K562 (cell line): ENCODE measurements around the gene HOXA10. TPM values are rescaled to one million over a fixed set of nuclear protein-coding genes. Genes with fewer than 3 reads are reported as not detected.
A peak's percentile ranks its signal among the peaks of the same experiment; 100 is the strongest.

Source experiments
- ATAC-seq: fragments of 200-7000 bp; cut with Tn5 transposase; 3 replicates; pipeline ENCODE4 v1.9.1; 2020; ENCODE audit warnings: moderate library complexity
- BruUV-seq: library from RNA; stranded (reverse); fragments of 400-500 nt; replicated peaks from 2 replicates; lab custom pipeline; 2021; lab: Mats Ljungman, UMichigan
- CTCF ChIA-PET: fragments of 300-600 bp; formaldehyde crosslinking; extraction: SDS; loops from one replicate; lab custom pipeline; 2021; ENCODE audit warnings: low intra/inter-chr PET ratio; lab: Yijun Ruan, JAX
- POLR2A ChIA-PET: fragments of 300-600, 350-650 bp; sonication (Branson Sonifier 250); formaldehyde crosslinking; extraction: SDS; loops from one replicate; lab custom pipeline; 2021; ENCODE audit warnings: antibody characterized with exemption, inconsistent platforms; lab: Yijun Ruan, JAX
- DNase-seq, 4 experiments: peaks; one replicate each; pipeline versions ENCODE4 v3.0.0 to v3.0.0-alpha.2; 2011 to 2018; ENCODE audit warnings: low spot score in 3 of 4, mixed read lengths in 3 of 4; ENCODE audit errors: extremely low read depth in 1 of 4
- FAIRE-seq: peaks from 2 replicates; lab custom pipeline; 2011; peaks lifted over from hg19 to GRCh38; lab: Jason Lieb, UNC
- H2AFZ ChIP-seq: 2 replicates; pipeline ENCODE4 v1.6.0; 2011; ENCODE audit warnings: low read depth, low read length, control low read depth, inconsistent platforms
- H3K27ac ChIP-seq: fragments of 200-600 bp; 3 replicates; pipeline ENCODE4 v1.8.0; 2011; ENCODE audit warnings: low read depth, mild to moderate bottlenecking, control low read depth, inconsistent platforms, low read length, moderate library complexity, mixed read lengths; ENCODE audit errors: extremely low read depth
- H3K27me3 ChIP-seq, 2 experiments: fragments of 300-600 bp in 1 of 2; 2 replicates in 1 of 2; 3 replicates in 1 of 2; pipeline versions ENCODE4 v1.6.0 to v1.8.0; 2011; ENCODE audit warnings: inconsistent platforms in 2 of 2, low read length in 2 of 2, mild to moderate bottlenecking in 1 of 2, mixed read lengths in 1 of 2, moderate library complexity in 1 of 2; ENCODE audit not compliant: control insufficient read depth in 2 of 2, insufficient read depth in 2 of 2
- H3K36me3 ChIP-seq: fragments of 300-600 bp; 3 replicates; pipeline ENCODE4 v1.8.0; 2011; ENCODE audit warnings: mild to moderate bottlenecking, low read length, inconsistent platforms; ENCODE audit not compliant: control insufficient read depth, insufficient read depth
- H3K4me1 ChIP-seq, 2 experiments: fragments of 200-600 bp in 1 of 2; replicated peaks in 1 of 2; 2 replicates in 1 of 2; 3 replicates in 1 of 2; pipeline versions ENCODE4 v1.5.1 to v1.8.0; 2011; ENCODE audit warnings: inconsistent platforms in 2 of 2, low read length in 2 of 2, mild to moderate bottlenecking in 1 of 2, mixed read lengths in 1 of 2, moderate library complexity in 1 of 2; ENCODE audit not compliant: control insufficient read depth in 2 of 2, insufficient read depth in 2 of 2
- H3K4me2 ChIP-seq: 2 replicates; pipeline ENCODE4 v1.6.1; 2011; ENCODE audit warnings: low read length, control low read depth, inconsistent platforms, mixed read lengths; ENCODE audit not compliant: insufficient read depth
- H3K4me3 ChIP-seq: fragments of 200-600 bp; sonication (generic), shearing (Covaris generic); 2 replicates; pipeline ENCODE4 v1.5.1; 2016; ENCODE audit warnings: control low read depth, inconsistent platforms
- H3K79me2 ChIP-seq: fragments of 200-600 bp; 3 replicates; pipeline ENCODE4 v1.8.0; 2011; ENCODE audit warnings: low read length, inconsistent platforms; ENCODE audit not compliant: control insufficient read depth, insufficient read depth
- H3K9ac ChIP-seq, 2 experiments: 2 replicates each; pipeline versions ENCODE4 v1.6.0 to v1.6.1; 2011; ENCODE audit warnings: low read depth in 2 of 2, low read length in 2 of 2, control low read depth in 1 of 2, inconsistent platforms in 1 of 2, mild to moderate bottlenecking in 1 of 2, mixed read lengths in 1 of 2; ENCODE audit not compliant: insufficient read depth in 1 of 2
- H3K9me1 ChIP-seq: one replicate; pipeline ENCODE4 v1.6.0; 2011; ENCODE audit warnings: inconsistent platforms, mild to moderate bottlenecking, low read length, moderate library complexity; ENCODE audit not compliant: control insufficient read depth, insufficient read depth
- H3K9me3 ChIP-seq: replicated peaks from 2 replicates; pipeline ENCODE4 v1.5.1; 2011; ENCODE audit warnings: low read depth, low read length, inconsistent platforms; ENCODE audit not compliant: control insufficient read depth, insufficient read depth
- H4K20me1 ChIP-seq: replicated peaks from 2 replicates; pipeline ENCODE4 v1.6.1; 2011; ENCODE audit warnings: low read length, inconsistent platforms, mixed read lengths; ENCODE audit not compliant: control insufficient read depth, insufficient read depth
- HMGN3 ChIP-seq: IDR thresholded peaks from 2 replicates; pipeline ENCODE4 v1.6.1; 2011; ENCODE audit warnings: borderline replicate concordance, low read depth, mild to moderate bottlenecking, mixed read lengths, low read length; ENCODE audit not compliant: insufficient read length; ENCODE audit errors: extremely low read depth
- MITF ChIP-seq: IDR thresholded peaks from 2 replicates; pipeline ENCODE4 v1.6.1; 2014; ENCODE audit warnings: antibody characterized with exemption
- REST ChIP-seq, 2 experiments: fragments of 450-650 bp; formaldehyde crosslinking in 1 of 2; IDR thresholded peaks; 2 replicates each; pipeline versions ENCODE4 v1.4.0 to v1.6.1; 2014 to 2020; ENCODE audit warnings: mild to moderate bottlenecking in 2 of 2, borderline replicate concordance in 1 of 2, low read depth in 1 of 2
- RFX1 ChIP-seq: fragments of 450-650 bp; IDR thresholded peaks from 2 replicates; pipeline ENCODE4 v1.6.1; 2016; ENCODE audit warnings: mild to moderate bottlenecking, moderate library complexity
- ZNF696 ChIP-seq: fragments of 250-450 bp; sonication (Bioruptor Pico); conservative IDR thresholded peaks from 2 replicates; pipeline ENCODE4 v1.4.0; 2020; ENCODE audit warnings: mild to moderate bottlenecking, moderate library complexity
- ZNF740 ChIP-seq, 3 experiments: fragments of 200-800 bp in 1 of 3; sonication (Bioruptor generic) in 1 of 3; sonication (generic) in 1 of 3; formaldehyde crosslinking in 1 of 3; IDR thresholded peaks; 2 replicates each; pipeline versions ENCODE4 v1.6.1 to v1.8.0; 2016 to 2022; ENCODE audit warnings: mild to moderate bottlenecking in 2 of 3, missing compliant biosample characterization in 2 of 3, missing genetic modification characterization in 2 of 3, missing genetic modification reagents in 1 of 3
- WGBS: fragments of 100-300 bp; shearing (Covaris generic); methylation state at CpG from one replicate; pipeline ENCODE4 v1.1.6; 2016; ENCODE audit warnings: low coverage, mixed read lengths; ENCODE audit not compliant: insufficient coverage; ENCODE audit errors: missing lambda C conversion rate; 5-methylcytosine and 5-hydroxymethylcytosine counted together
- in situ Hi-C: fragments of 300-500 bp; cut with MboI; formaldehyde crosslinking; loops from 4 replicates; pipeline ENCODE4 v1.15.0; 2018; ENCODE audit warnings: inconsistent platforms, mixed read lengths
- intact Hi-C: fragments of 100-400 bp; cut with micrococcal nuclease; formaldehyde crosslinking; loops from 2 replicates; pipeline ENCODE4 v1.14.2; 2022
- polyA plus RNA-seq, 8 experiments: library from polyadenylated mRNA; depleted of rRNA in 4 of 8; stranded (reverse) in 5 of 8; unstranded in 3 of 8; fragments of >200 nt; fragmentation: Nextera tagmentation in 2 of 8; fragmentation: Illumina TruSeq in 1 of 8; extraction: Ambion mirVana in 2 of 8; extraction: Trizol in 1 of 8; gene quantifications; 2 replicates each; pipeline versions ENCODE4 v1.2.1 to v1.2.3, GENCODE V29; 2011 to 2014; ENCODE audit warnings: inconsistent platforms in 1 of 8, missing spikeins in 1 of 8
- total RNA-seq, 7 experiments: library from RNA; depleted of rRNA in 6 of 7; stranded (reverse); fragments of >200 nt in 6 of 7; fragmentation: Illumina TruSeq in 2 of 7; extraction: Trizol in 2 of 7; gene quantifications; 2 replicates each; pipeline versions ENCODE4 v1.2.1 to v1.2.3, GENCODE V29; 2011 to 2021; ENCODE audit warnings: low replicate concordance in 1 of 7

Gene HOXA10
- total and polyA plus RNA-seq, 9 of the 15 experiments (the other 6 are each of a cell fraction or from before 2014, with no cell fraction given) = not detected

GRCh38 chr7:27132978-27133377 is 41.1 kb downstream of the HOXA10 start:
- BruUV-seq = no TSS peak
- H4K20me1 ChIP-seq = no peaks in the 10 kb centered on the region; the same call in 1 of the 2 replicates
- no peak for ATAC-seq
- intact Hi-C loops (no loop called here), in situ Hi-C loops (no loop called here)
- WGBS = 0% methylated on average over 6 of the region's 6 CpGs
- no peaks in the 10 kb centered on the region for H3K36me3 ChIP-seq
- ChIA-PET CTCF (no interaction called here), POLR2A (no interaction called here)
- no peak overlapping the region for H2AFZ ChIP-seq
- no peak overlapping the region for H3K9ac ChIP-seq
- H3K9me1 ChIP-seq = no peaks in the 10 kb centered on the region
- peak; percentile 29 for FAIRE-seq
- no peak overlapping the region for H3K4me2 ChIP-seq
- H3K27ac ChIP-seq = no peak overlapping the region
- no peak overlapping the region for H3K4me3 ChIP-seq
- no peak for DNase-seq
- peaks cover 25 to 33% of the 10 kb centered on the region in 2 experiments for H3K27me3 ChIP-seq
- no peaks in the 10 kb centered on the region for H3K79me2 ChIP-seq
- H3K9me3 ChIP-seq = no peaks in the 10 kb centered on the region
- peaks cover 0 to 7% of the 10 kb centered on the region in 2 experiments; a peak in 1 of 5 replicates for H3K4me1 ChIP-seq
- TF ChIP-seq REST (IDR thresholded peaks at IDR 0.05; ENCODE audit: borderline replicate concordance) (no peak), REST (CRISPR knock-in tag; IDR thresholded peaks at IDR 0.05; ENCODE audit: low read depth) (no peak), HMGN3 (no peak), MITF (no peak), ZNF740 (CRISPR knock-in tag; IDR thresholded peaks at IDR 0.05) (no peak), ZNF740 (tag; IDR thresholded peaks at IDR 0.05) (no peak), RFX1 (no peak), ZNF696 (CRISPR knock-in tag) (no peak)
